Heart left ventricle (tissue), 16 donors: ENCODE measurements around the gene NSD2. TPM values are rescaled to one million over a fixed set of nuclear protein-coding genes. Genes with fewer than 3 reads are reported as not detected.
A peak's percentile ranks its signal among the peaks of the same experiment; 100 is the strongest.

Source experiments
- ATAC-seq, 4 donors: fragments of 200-7000 bp; cut with Tn5 transposase; one replicate each; pipeline ENCODE4 v1.9.1; 2020 to 2022; ENCODE audit warnings: moderate library complexity in 4 of 4, mild to moderate bottlenecking in 3 of 4, moderate number of reproducible peaks in 1 of 4
- DNase-seq, 5 donors: peaks; one replicate each; pipeline ENCODE4 v3.0.0-alpha.2; 2020
- H3K27ac ChIP-seq, 12 donors: fragments of 200-600 bp; sonication (generic) in 4 of 12; one replicate each; pipeline versions ENCODE4 v1.5.0 to v1.8.0; 2016 to 2022; ENCODE audit warnings: mild to moderate bottlenecking in 2 of 12
- H3K27me3 ChIP-seq, 9 donors: fragments of 200-600 bp; sonication (generic) in 2 of 9; one replicate each; pipeline versions ENCODE4 v1.5.1 to v1.8.0; 2016 to 2022; ENCODE audit warnings: mild to moderate bottlenecking in 3 of 9
- H3K36me3 ChIP-seq, 9 donors: fragments of 200-600 bp; sonication (generic) in 2 of 9; one replicate each; pipeline versions ENCODE4 v1.5.0 to v1.8.0; 2018 to 2022; ENCODE audit warnings: mild to moderate bottlenecking in 2 of 9
- H3K4me1 ChIP-seq, 12 donors: fragments of 200-600 bp; sonication (generic) in 4 of 12; one replicate each; pipeline versions ENCODE4 v1.5.0 to v1.8.0; 2016 to 2022; ENCODE audit warnings: mild to moderate bottlenecking in 3 of 12
- H3K4me3 ChIP-seq, 12 donors: fragments of 200-600 bp; sonication (generic) in 4 of 12; one replicate each; pipeline versions ENCODE4 v1.5.0 to v1.8.0; 2017 to 2022; ENCODE audit warnings: mild to moderate bottlenecking in 9 of 12, moderate library complexity in 4 of 12
- H3K9me3 ChIP-seq, 12 donors: fragments of 200-600 bp; sonication (generic) in 4 of 12; one replicate each; pipeline versions ENCODE4 v1.5.0 to v1.8.0; 2016 to 2022; ENCODE audit warnings: mild to moderate bottlenecking in 1 of 12
- CTCF ChIP-seq, 12 donors: fragments of 200-600 bp; sonication (generic) in 4 of 12; IDR thresholded peaks; one replicate each; pipeline versions ENCODE4 v1.5.0 to v1.8.0; 2018 to 2022; ENCODE audit warnings: antibody characterized with exemption in 12 of 12, mild to moderate bottlenecking in 5 of 12
- POLR2A ChIP-seq, 2 donors: fragments of 450-650 bp; IDR thresholded peaks; one replicate each; pipeline ENCODE4 v1.6.1; 2017; ENCODE audit warnings: antibody characterized with exemption in 2 of 2, mild to moderate bottlenecking in 2 of 2, moderate library complexity in 2 of 2
- WGBS, 4 donors: extraction: QIAGEN DNeasy Blood & Tissue Kit in 2 of 4; methylation state at CpG; one replicate each; pipeline versions ENCODE4 v1.1.5 to v1.1.7; 2013 to 2018; 5-methylcytosine and 5-hydroxymethylcytosine counted together
- intact Hi-C, 10 donors: fragments of 100-400 bp; cut with DNase I; formaldehyde crosslinking; loops; one replicate each; pipeline versions ENCODE4 v1.11.1 to v1.14.2; 2022
- polyA plus RNA-seq, 2 donors: library from polyadenylated mRNA; stranded (reverse); fragments of 200-250 nt; gene quantifications; one replicate each; pipeline ENCODE4 v1.2.3, GENCODE V29; 2013
- total RNA-seq, 9 donors: library from RNA; depleted of rRNA in 2 of 9; stranded (reverse); fragments of >200 nt in 2 of 9; fragmentation: NEBNext Ultra II Directional in 3 of 9; extraction: Animal tissue kit (Norgen Biotek cat#: 25700) in 3 of 9; gene quantifications; one replicate each; pipeline versions ENCODE4 v1.1.0 to v1.2.4, GENCODE V29; 2016 to 2023
- donor health status: ischemic (EF 13 %, LVEDD 7.1; RV severe dilation, severe dysfunction).
- donor health status: healthy with polysubstance abuse.
- donor health status: DM: no; HTN: yes; CAD: no.
- donor health status: DM: no; HTN: no; CAD: no.
- donor health status: ischemic (EF 25% LVEDD 6.9; RV normal size, moderate dysfunction).
- donor health status: ischemic (EF 25% LVEDD 5.7; RV mildly dilated, moderate dysfunction).
- donor health status: healthy.
- donor health status: DM: yes; HTN: yes; CAD: no.
- donor health status: ischemic (EF 35%, LVEDD 5.7; RV mildly dilated, moderate dysfunction).
- donor health status: nonischemic (EF 11% LVEDD 7.7; RV severe dilation, severe dysfunction).
- donor health status: DM: yes; HTN: yes; CAD: no.
- donor health status: PGD.
- donor health status: ischemic (EF 29% LVEDD 5.4; RV normal size, mild dysfunction).
- donor health status: nonischemic (EF 23%, LVEDD 6.1; RV moderate dilation, normal function).

The NSD2 gene
- total and polyA plus RNA-seq, 11 donors, result 11.4 to 63.3 (median 39.0) TPM

GRCh38 chr4:1873291-1873690 lies 2.1 kb downstream of the NSD2 start:
- Histone ChIP-seq H3K4me1 (peaks cover 0 to 31% (median 17%) of the 10 kb centered on the region in 12 donors), H3K4me3 (peak overlapping the region in 3 of 12 donors; percentile 78 to 95 (median 82)), H3K9me3 (no peaks in the 10 kb centered on the region), H3K27me3 (no peaks in the 10 kb centered on the region), H3K27ac (peak overlapping the region in 2 of 12 donors; percentile 2 to 27), H3K36me3 (no peaks in the 10 kb centered on the region)
- TF ChIP-seq CTCF (IDR thresholded peaks at IDR 0.05) (no peak), POLR2A (IDR thresholded peaks at IDR 0.05) (no peak)
- ATAC-seq, result no peak
- WGBS, 4 donors, result 65 to 73% (median 67%) methylated on average over 4 of the region's 4 CpGs
- no peak for DNase-seq
- intact Hi-C loops, result no loop called here

GRCh38 chr4:1873776-1874175 lies 2.6 kb downstream of the NSD2 start:
- Histone ChIP-seq H3K27ac (no peak overlapping the region), H3K27me3 (no peaks in the 10 kb centered on the region), H3K4me1 (peaks cover 0 to 36% (median 17%) of the 10 kb centered on the region in 12 donors), H3K36me3 (no peaks in the 10 kb centered on the region), H3K9me3 (no peaks in the 10 kb centered on the region), H3K4me3 (no peak overlapping the region)
- intact Hi-C loops, result no loop called here
- ATAC-seq (no peak), DNase-seq (no peak)
- TF ChIP-seq POLR2A (IDR thresholded peaks at IDR 0.05) (no peak), CTCF (IDR thresholded peaks at IDR 0.05) (no peak)
- 79 to 87% (median 84%) methylated on average over 3 of the region's 3 CpGs for WGBS, 4 donors

GRCh38 chr4:1874201-1874600 lies 3.0 kb downstream of the NSD2 start:
- Histone ChIP-seq H3K9me3 (no peaks in the 10 kb centered on the region), H3K27ac (no peak overlapping the region), H3K4me3 (no peak overlapping the region), H3K27me3 (no peaks in the 10 kb centered on the region), H3K36me3 (no peaks in the 10 kb centered on the region), H3K4me1 (peaks cover 0 to 38% (median 17%) of the 10 kb centered on the region in 12 donors)
- TF ChIP-seq CTCF (IDR thresholded peaks at IDR 0.05) (no peak), POLR2A (IDR thresholded peaks at IDR 0.05) (no peak)
- WGBS, 4 donors, result 89 to 93% (median 91%) methylated on average over 3 of the region's 3 CpGs
- no peak for DNase-seq
- intact Hi-C loops, result no loop called here
- ATAC-seq, result no peak

- no peak for TF ChIP-seq POLR2A (IDR thresholded peaks at IDR 0.05)
- TF ChIP-seq CTCF (IDR thresholded peaks at IDR 0.05), result no peak
- no peaks in the 10 kb centered on the region for H3K9me3 ChIP-seq
- DNase-seq (no peak), ATAC-seq (no peak)
- intact Hi-C loops, result no loop called here
- 91 to 97% (median 96%) methylated on average over 4 of the region's 4 CpGs for WGBS, 4 donors
- H3K4me3 ChIP-seq, result no peak overlapping the region
- no peaks in the 10 kb centered on the region for H3K36me3 ChIP-seq
- no peaks in the 10 kb centered on the region for H3K27me3 ChIP-seq
- peaks cover 0 to 23% (median 2%) of the 10 kb centered on the region in 12 donors for H3K4me1 ChIP-seq
- no peak overlapping the region for H3K27ac ChIP-seq
Observed at GRCh38 chr4:1879485-1879884, 8.3 kb downstream of the NSD2 start.
